IMR-90 (cell line): Measurements from ENCODE around the gene IRF2BP2. TPM values are rescaled to one million over a fixed set of nuclear protein-coding genes. Genes with fewer than 3 reads are reported as not detected.

Experiments used
- ATAC-seq: fragments of 200-7000 bp; cut with Tn5 transposase; 2 replicates; pipeline ENCODE4 v1.9.1; 2020; ENCODE audit warnings: low read depth, mild to moderate bottlenecking, moderate library complexity
- BruUV-seq: library from RNA; stranded (reverse); fragments of 400-500 nt; replicated peaks from 2 replicates; lab custom pipeline; 2021; lab: Mats Ljungman, UMichigan
- CTCF ChIA-PET: fragments of 300-600 bp; formaldehyde crosslinking; extraction: SDS; loops from one replicate; lab custom pipeline; 2021; ENCODE audit warnings: antibody characterized with exemption; lab: Yijun Ruan, JAX
- POLR2A ChIA-PET: fragments of 300-600 bp; sonication (Branson Sonifier 250); formaldehyde crosslinking; loops from one replicate; lab custom pipeline; 2022; ENCODE audit warnings: antibody characterized with exemption; ENCODE audit not compliant: unreplicated experiment; lab: Charles Lee
- DNase-seq: peaks from one replicate; pipeline ENCODE4 v3.0.0; 2013
- H2AFZ ChIP-seq: replicated peaks from 2 replicates; pipeline ENCODE3; 2013; ENCODE audit warnings: low read length, mild to moderate bottlenecking; ENCODE audit not compliant: poor library complexity
- H2AK5ac ChIP-seq: 2 replicates; pipeline ENCODE4 v1.6.1; 2013; ENCODE audit warnings: low read depth, low read length, inconsistent platforms
- H2AK9ac ChIP-seq: replicated peaks from 2 replicates; pipeline ENCODE3; 2013; ENCODE audit warnings: mild to moderate bottlenecking, low read depth, low read length, moderate library complexity; ENCODE audit not compliant: poor library complexity
- H2BK120ac ChIP-seq: 2 replicates; pipeline ENCODE4 v1.6.1; 2013; ENCODE audit warnings: low read depth, low read length, inconsistent platforms
- H2BK15ac ChIP-seq: 3 replicates; pipeline ENCODE4 v1.6.1; 2013; ENCODE audit warnings: low read depth, low read length, inconsistent platforms
- H2BK20ac ChIP-seq: 2 replicates; pipeline ENCODE4 v1.6.1; 2013; ENCODE audit warnings: low read depth, mild to moderate bottlenecking, inconsistent platforms, low read length, moderate library complexity
- H2BK5ac ChIP-seq: 2 replicates; pipeline ENCODE4 v1.6.1; 2013; ENCODE audit warnings: mild to moderate bottlenecking, low read depth, low read length, inconsistent platforms; ENCODE audit not compliant: poor library complexity, severe bottlenecking
- H3K14ac ChIP-seq: replicated peaks from 2 replicates; pipeline ENCODE4 v1.6.1; 2013; ENCODE audit warnings: low read depth, low read length, inconsistent platforms
- H3K18ac ChIP-seq: 2 replicates; pipeline ENCODE4 v1.6.1; 2013; ENCODE audit warnings: low read depth, low read length, control low read depth
- H3K23ac ChIP-seq: 2 replicates; pipeline ENCODE4 v1.6.1; 2013; ENCODE audit warnings: low read depth, low read length, inconsistent platforms
- H3K27ac ChIP-seq: 2 replicates; pipeline ENCODE4 v1.5.1; 2013; ENCODE audit warnings: mild to moderate bottlenecking, control low read depth, low read length; ENCODE audit not compliant: insufficient read depth
- H3K27me3 ChIP-seq: 2 replicates; pipeline ENCODE4 v1.6.1; 2013; ENCODE audit warnings: low read length; ENCODE audit not compliant: control insufficient read depth, insufficient read depth
- H3K36me3 ChIP-seq: 2 replicates; pipeline ENCODE4 v1.6.1; 2013; ENCODE audit warnings: low read length, mixed read lengths; ENCODE audit not compliant: control insufficient read depth, insufficient read depth
- H3K4ac ChIP-seq: 2 replicates; pipeline ENCODE4 v1.6.1; 2013; ENCODE audit warnings: low read depth, low read length, inconsistent platforms
- H3K4me1 ChIP-seq: 2 replicates; pipeline ENCODE4 v1.6.1; 2013; ENCODE audit warnings: low read length, mixed read lengths; ENCODE audit not compliant: control insufficient read depth, insufficient read depth
- H3K4me2 ChIP-seq: 2 replicates; pipeline ENCODE4 v1.6.1; 2013; ENCODE audit warnings: low read depth, mild to moderate bottlenecking, control low read depth, low read length, moderate library complexity
- H3K4me3 ChIP-seq: 2 replicates; pipeline ENCODE4 v1.5.1; 2013; ENCODE audit warnings: low read depth, mild to moderate bottlenecking, control low read depth, low read length, moderate library complexity; ENCODE audit not compliant: insufficient read depth
- H3K56ac ChIP-seq: 2 replicates; pipeline ENCODE4 v1.6.1; 2013; ENCODE audit warnings: low read length, inconsistent platforms; ENCODE audit not compliant: insufficient read depth; ENCODE audit errors: extremely low read depth
- H3K79me1 ChIP-seq, 2 experiments: 2 replicates each; pipeline ENCODE4 v1.6.1; 2013; ENCODE audit warnings: low read length in 2 of 2, inconsistent platforms in 1 of 2, low read depth in 1 of 2
- H3K9ac ChIP-seq: 2 replicates; pipeline ENCODE4 v1.6.1; 2013; ENCODE audit warnings: low read depth, low read length, control low read depth
- H3K9me1 ChIP-seq: 2 replicates; pipeline ENCODE4 v1.6.1; 2013; ENCODE audit warnings: low read length, inconsistent platforms; ENCODE audit not compliant: insufficient read depth
- H3K9me3 ChIP-seq: 2 replicates; pipeline ENCODE4 v1.6.1; 2013; ENCODE audit warnings: low read length; ENCODE audit not compliant: control insufficient read depth, insufficient read depth
- H4K20me1 ChIP-seq: 2 replicates; pipeline ENCODE4 v1.6.1; 2013; ENCODE audit warnings: low read length, inconsistent platforms; ENCODE audit not compliant: insufficient read depth
- H4K5ac ChIP-seq: 2 replicates; pipeline ENCODE4 v1.6.1; 2013; ENCODE audit warnings: mild to moderate bottlenecking, low read depth, low read length, control low read depth
- H4K8ac ChIP-seq, 2 experiments: 2 replicates each; pipeline ENCODE4 v1.6.1; 2013; ENCODE audit warnings: low read depth in 2 of 2, low read length in 2 of 2, control low read depth in 1 of 2, inconsistent platforms in 1 of 2
- H4K91ac ChIP-seq: 2 replicates; pipeline ENCODE4 v1.6.1; 2013; ENCODE audit warnings: low read depth, low read length, inconsistent platforms; ENCODE audit not compliant: insufficient read depth
- BHLHE40 ChIP-seq: fragments of 150-350 bp; IDR thresholded peaks from 2 replicates; pipeline ENCODE4 v1.6.1; 2016; ENCODE audit warnings: mild to moderate bottlenecking, low read depth, low read length
- CEBPB ChIP-seq: IDR thresholded peaks from 2 replicates; pipeline ENCODE4 v1.6.1; 2012; ENCODE audit warnings: low read depth, low read length, improper control_type of control experiment
- CHD1 ChIP-seq: IDR thresholded peaks from 2 replicates; pipeline ENCODE4 v1.6.1; 2012; ENCODE audit warnings: low read depth, low read length, improper control_type of control experiment
- CTCF ChIP-seq: conservative IDR thresholded peaks from 2 replicates; pipeline ENCODE4 v1.5.1; 2012; ENCODE audit warnings: mild to moderate bottlenecking, low read depth, low read length, improper control_type of control experiment
- ELK1 ChIP-seq: fragments of 150-350 bp; IDR thresholded peaks from 2 replicates; pipeline ENCODE4 v1.6.1; 2016; ENCODE audit warnings: low read depth, mild to moderate bottlenecking, low read length, moderate library complexity, borderline replicate concordance
- FOS ChIP-seq: fragments of 150-350 bp; IDR thresholded peaks from 2 replicates; pipeline ENCODE4 v1.6.1; 2016; ENCODE audit warnings: low read depth, low read length
- MAFK ChIP-seq: IDR thresholded peaks from 2 replicates; pipeline ENCODE4 v1.6.1; 2012; ENCODE audit warnings: low read depth, low read length, improper control_type of control experiment
- MAZ ChIP-seq: IDR thresholded peaks from 2 replicates; pipeline ENCODE4 v1.6.1; 2012; ENCODE audit warnings: low read depth, mild to moderate bottlenecking, low read length, improper control_type of control experiment, moderate library complexity, borderline replicate concordance
- MXI1 ChIP-seq: IDR thresholded peaks from 2 replicates; pipeline ENCODE4 v1.6.1; 2012; ENCODE audit warnings: low read depth, mild to moderate bottlenecking, low read length, moderate library complexity, borderline replicate concordance
- NFE2L2 ChIP-seq: fragments of 150-350 bp; IDR thresholded peaks from 2 replicates; pipeline ENCODE4 v1.6.1; 2016; ENCODE audit warnings: low read depth, mild to moderate bottlenecking, low read length
- POLR2A ChIP-seq: IDR thresholded peaks from 2 replicates; pipeline ENCODE4 v1.6.1; 2012; ENCODE audit warnings: mild to moderate bottlenecking, low read depth, low read length
- RAD21 ChIP-seq: IDR thresholded peaks from 2 replicates; pipeline ENCODE4 v1.6.1; 2012; ENCODE audit warnings: low read length, improper control_type of control experiment
- RCOR1 ChIP-seq: IDR thresholded peaks from 2 replicates; pipeline ENCODE4 v1.6.1; 2012; ENCODE audit warnings: mild to moderate bottlenecking, low read length, improper control_type of control experiment; ENCODE audit not compliant: insufficient replicate concordance
- RFX5 ChIP-seq: IDR thresholded peaks from 2 replicates; pipeline ENCODE4 v1.8.0; 2012; ENCODE audit warnings: low read depth, mild to moderate bottlenecking, low read length, moderate library complexity
- SMC3 ChIP-seq: fragments of 150-350 bp; IDR thresholded peaks from 2 replicates; pipeline ENCODE4 v1.6.1; 2016; ENCODE audit warnings: low read depth, mild to moderate bottlenecking, antibody characterized with exemption, low read length, moderate library complexity
- USF2 ChIP-seq: fragments of 150-350 bp; IDR thresholded peaks from 2 replicates; pipeline ENCODE4 v1.6.1; 2017; ENCODE audit warnings: mild to moderate bottlenecking, antibody characterized with exemption, low read length, low read depth
- WGBS, 2 experiments: methylation state at CpG; one replicate each; pipeline versions ENCODE4 v1.1.5 to v1.1.7; 2013; ENCODE audit warnings: missing lambda C conversion rate in 2 of 2; ENCODE audit not compliant: insufficient read length in 1 of 2; ENCODE audit errors: extremely low coverage in 2 of 2; 5-methylcytosine and 5-hydroxymethylcytosine counted together
- dilution Hi-C: fragments of 300-500 bp; cut with HindIII; formaldehyde crosslinking; loops from one replicate; pipeline ENCODE4 v1.14.3; 2018; ENCODE audit warnings: low sequenced_read_pairs; ENCODE audit not compliant: unreplicated experiment
- in situ Hi-C: fragments of 300-500 bp; cut with MboI; formaldehyde crosslinking; loops from 3 replicates; pipeline ENCODE4 v1.14.3; 2019; ENCODE audit warnings: low sequenced_read_pairs, inconsistent platforms, mixed read lengths
- intact Hi-C: fragments of 100-400 bp; cut with micrococcal nuclease; formaldehyde crosslinking; loops from 2 replicates; pipeline ENCODE4 v1.10.0; 2022
- polyA plus RNA-seq, 3 experiments: library from polyadenylated mRNA; depleted of rRNA; stranded (reverse); fragments of >200 nt; gene quantifications; 2 replicates each; pipeline ENCODE4 v1.2.3, GENCODE V29; 2012; ENCODE audit warnings: low replicate concordance in 1 of 3
- total RNA-seq: library from RNA; depleted of rRNA; stranded (reverse); fragments of >200 nt; gene quantifications from 2 replicates; pipeline ENCODE4 v1.2.3, GENCODE V29; 2012

The IRF2BP2 gene
- total and polyA plus RNA-seq, 2 of the 4 experiments (the other 2 are of a cell fraction): 47.0 to 66.6 TPM

- H3K4ac ChIP-seq: no peak overlapping the region
- ATAC-seq (no peak), DNase-seq (no peak)
- no peaks in the 10 kb centered on the region for H3K9me3 ChIP-seq
- peak overlapping the region; percentile 44; the same call in 1 of the 2 replicates for H2AK5ac ChIP-seq
- CTCF ChIA-PET: no interaction called here
- no peak overlapping the region for H2BK120ac ChIP-seq
- H3K4me2 ChIP-seq: no peak overlapping the region
- H3K4me1 ChIP-seq: peaks cover 6% of the 10 kb centered on the region; the same call in 1 of the 2 replicates
- no peak overlapping the region for H3K18ac ChIP-seq
- no peaks in the 10 kb centered on the region for H3K36me3 ChIP-seq
- no peak overlapping the region for H4K8ac ChIP-seq
- no peak overlapping the region for H3K23ac ChIP-seq
- H3K14ac ChIP-seq: no peak overlapping the region
- H2BK15ac ChIP-seq: no peak overlapping the region
- no peak overlapping the region for H3K9ac ChIP-seq
- peaks cover 3% of the 10 kb centered on the region; the same call in 1 of the 2 replicates for H3K9me1 ChIP-seq
- 67% methylated on average over 2 of the region's 5 CpGs; no CpG with 5 or more reads in 1 of the 2 experiments for WGBS, 2 experiments
- H4K20me1 ChIP-seq: no peaks in the 10 kb centered on the region
- no peak overlapping the region for H2BK5ac ChIP-seq
- H3K79me1 ChIP-seq: no peaks in the 10 kb centered on the region
- no peak overlapping the region for H4K91ac ChIP-seq
- POLR2A ChIA-PET: no interaction called here
- dilution Hi-C loops: no loop called here
- BruUV-seq: no TSS peak
- in situ Hi-C loops: no loop called here
- H4K5ac ChIP-seq: no peak overlapping the region
- H3K56ac ChIP-seq: no peak overlapping the region
- no peak overlapping the region for H2AK9ac ChIP-seq
- intact Hi-C loops: no loop called here
- H3K4me3 ChIP-seq: no peak overlapping the region
- H2AFZ ChIP-seq: no peak overlapping the region
- H3K27me3 ChIP-seq: no peaks in the 10 kb centered on the region
- no peak for TF ChIP-seq MXI1
- no peak for TF ChIP-seq NFE2L2
- TF ChIP-seq SMC3: no peak
- no peak for TF ChIP-seq MAFK
- no peak for TF ChIP-seq ELK1
- TF ChIP-seq RAD21: no peak
- no peak for TF ChIP-seq USF2
- TF ChIP-seq BHLHE40: no peak
- TF ChIP-seq RCOR1: no peak
- TF ChIP-seq MAZ: no peak
- no peak for TF ChIP-seq CEBPB
- TF ChIP-seq POLR2A: no peak
- TF ChIP-seq RFX5: no peak
- no peak for TF ChIP-seq CHD1
- no peak for TF ChIP-seq CTCF
- TF ChIP-seq FOS: no peak
- no peak overlapping the region for H2BK20ac ChIP-seq
- no peak overlapping the region for H3K27ac ChIP-seq
Measured at GRCh38 chr1:234561319-234561718, 48.7 kb downstream of the IRF2BP2 start.
